Stimulated activated CD8-positive, alpha-beta memory T cell treated with anti-CD3 and anti-CD28 coated beads, Interleukin-2, amount 100 ng/mL, for 1 hour (primary cell): Measurements from ENCODE around the gene ATXN2.
A peak's percentile ranks its signal among the peaks of the same experiment; 100 is the strongest.

Experiments
- DNase-seq, 2 donors: peaks; one replicate each; pipeline ENCODE4 v3.0.0-alpha.2; 2020; ENCODE audit warnings: low read depth in 2 of 2

ATXN2 gene

GRCh38 chr12:111450676-111451075, 148.4 kb downstream of the ATXN2 start:
- no peak for DNase-seq

GRCh38 chr12:111448846-111449790, 150.0 kb downstream of the ATXN2 start:
- DNase-seq, result no peak

GRCh38 chr12:111448266-111448830, 150.8 kb downstream of the ATXN2 start:
- no peak for DNase-seq

GRCh38 chr12:111447571-111448265, 151.4 kb downstream of the ATXN2 start:
- no peak for DNase-seq

GRCh38 chr12:111446631-111447570, 152.2 kb downstream of the ATXN2 start:
- DNase-seq, result no peak

GRCh38 chr12:111445726-111446581, 153.2 kb downstream of the ATXN2 start:
- no peak for DNase-seq

GRCh38 chr12:111444925-111445725, 154.0 kb downstream of the ATXN2 start:
- DNase-seq, result peak; percentile 52 to 60

GRCh38 chr12:111444314-111444924, 154.7 kb downstream of the ATXN2 start:
- DNase-seq, result no peak

GRCh38 chr12:111443586-111443985, 155.5 kb downstream of the ATXN2 start:
- no peak for DNase-seq

GRCh38 chr12:111443086-111443485, 156.0 kb downstream of the ATXN2 start:
- DNase-seq, result no peak

- DNase-seq, result no peak
Observed at GRCh38 chr12:111442301-111443045, 156.6 kb downstream of the ATXN2 start.

GRCh38 chr12:111441107-111441928, 157.8 kb downstream of the ATXN2 start:
- DNase-seq, result no peak

- DNase-seq, result no peak
Observed at GRCh38 chr12:111440631-111441030, 158.5 kb downstream of the ATXN2 start.

GRCh38 chr12:111440152-111440551, 159.0 kb downstream of the ATXN2 start:
- no peak for DNase-seq

GRCh38 chr12:111439657-111440151, 159.4 kb downstream of the ATXN2 start:
- DNase-seq, result no peak

- DNase-seq, result peak; percentile 46 to 59
Observed at GRCh38 chr12:111438481-111438880, 160.6 kb downstream of the ATXN2 start.

GRCh38 chr12:111437816-111438454, 161.2 kb downstream of the ATXN2 start:
- no peak for DNase-seq
